ENCODE results near the gene BCAS1.

DNA sequence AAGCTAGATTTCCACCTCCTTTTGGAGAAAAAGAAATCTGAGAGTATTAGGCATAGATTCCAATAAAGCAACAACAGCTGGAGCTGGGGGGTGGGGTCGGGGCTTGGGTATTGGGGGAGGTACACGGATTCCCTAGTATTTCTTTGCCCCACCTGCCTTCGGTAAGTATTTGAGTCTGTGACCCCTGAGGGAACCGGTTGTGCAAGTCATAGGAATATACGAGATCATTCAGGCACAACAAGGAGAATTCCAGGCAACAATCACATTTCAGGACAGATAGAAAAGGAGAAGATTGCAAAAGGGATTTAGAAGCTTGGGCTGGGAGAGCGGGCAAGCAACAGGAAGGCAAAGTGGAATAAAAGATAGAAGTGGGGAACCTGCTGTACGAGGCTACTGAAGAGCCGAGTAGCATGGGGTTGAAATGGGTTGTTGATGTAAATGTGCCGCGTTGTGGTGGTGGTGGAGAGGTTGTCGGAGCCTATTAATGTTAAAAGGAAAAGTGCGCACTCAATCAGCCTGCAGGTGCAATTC, 148.9 kb downstream of the BCAS1 start:
- TF ChIP-seq PPARA (CRISPR knock-in tag; IDR thresholded peaks at IDR 0.05; ENCODE audit: borderline replicate concordance) (no peak), ZNF565 (CRISPR knock-in tag; conservative IDR thresholded peaks at IDR 0.05; ENCODE audit: low read depth) (no peak), ESRRG (CRISPR knock-in tag; IDR thresholded peaks at IDR 0.05) (no peak), TCF4 (CRISPR knock-in tag; IDR thresholded peaks at IDR 0.05; ENCODE audit: borderline replicate concordance) (no peak), ZFP30 (CRISPR knock-in tag; IDR thresholded peaks at IDR 0.05) (no peak)
